Measurements from ENCODE around the gene SPECC1L. TPM values are rescaled to one million over a fixed set of nuclear protein-coding genes. Genes with fewer than 3 reads are reported as not detected.

The SPECC1L gene
- total and polyA plus RNA-seq, 10 of the 15 experiments (the other 5 are each of a cell fraction or from before 2014, with no cell fraction given): 1.9 to 40.6 (median 19.1) TPM

- TF ChIP-seq TAF1 (IDR thresholded peaks at IDR 0.05; ENCODE audit: borderline replicate concordance, low read depth, low read length) (no peak), BCLAF1 (IDR thresholded peaks at IDR 0.05) (no peak), NFYB (IDR thresholded peaks at IDR 0.05; ENCODE audit: insufficient read depth, low read depth, low read length) (no peak), SIN3A (IDR thresholded peaks at IDR 0.05; ENCODE audit: low read depth, low read length) (no peak), BHLHE40 (IDR thresholded peaks at IDR 0.05; ENCODE audit: borderline replicate concordance in 1 of 2, low read depth in 2 of 2, low read length in 1 of 2) (no peak), ATF3 (IDR thresholded peaks at IDR 0.05; ENCODE audit: borderline replicate concordance, extremely low read depth, low read depth, low read length) (no peak), IKZF1 (conservative IDR thresholded peaks at IDR 0.05) (no peak), LARP7 (IDR thresholded peaks at IDR 0.05) (no peak), SMAD1 (IDR thresholded peaks at IDR 0.05; ENCODE audit: low read depth, partially characterized antibody) (no peak), SREBF1 (IDR thresholded peaks at IDR 0.05; ENCODE audit: low read length) (no peak), ASH2L (IDR thresholded peaks at IDR 0.05; ENCODE audit: borderline replicate concordance, low read depth) (no peak)
Measured at GRCh38 chr22:24406322-24407277, 136.0 kb downstream of the SPECC1L start (continued).
